K562 (cell line): Measurements from ENCODE around the gene RAB11FIP2. TPM values are rescaled to one million over a fixed set of nuclear protein-coding genes. Genes with fewer than 3 reads are reported as not detected.
A peak's percentile ranks its signal among the peaks of the same experiment; 100 is the strongest.

Experiments used
- ATF7 ChIP-seq: fragments of 450-650 bp; IDR thresholded peaks from 2 replicates; pipeline ENCODE4 v1.7.1; 2014; ENCODE audit warnings: mild to moderate bottlenecking, moderate library complexity
- CC2D1A ChIP-seq: fragments of 450-650 bp; IDR thresholded peaks from 2 replicates; pipeline ENCODE4 v1.6.1; 2017; ENCODE audit warnings: mild to moderate bottlenecking
- CHAMP1 ChIP-seq: fragments of 450-650 bp; IDR thresholded peaks from 2 replicates; pipeline ENCODE4 v1.6.1; 2016; ENCODE audit warnings: mild to moderate bottlenecking
- GABPA ChIP-seq: fragments of 200-800 bp; sonication (Bioruptor generic); conservative IDR thresholded peaks from 2 replicates; pipeline ENCODE4 v1.6.1; 2016; ENCODE audit warnings: low read depth, missing genetic modification characterization, missing compliant biosample characterization
- HOXB6 ChIP-seq: fragments of 250-450 bp; sonication (Bioruptor Pico); IDR thresholded peaks from 2 replicates; pipeline ENCODE4 v1.5.1; 2022; ENCODE audit warnings: mild to moderate bottlenecking, borderline replicate concordance
- KAT8 ChIP-seq: fragments of 450-650 bp; IDR thresholded peaks from 2 replicates; pipeline ENCODE4 v1.6.1; 2016; ENCODE audit warnings: low read depth, mild to moderate bottlenecking
- MAFG ChIP-seq: fragments of 450-650 bp; conservative IDR thresholded peaks from 2 replicates; pipeline ENCODE4 v1.6.1; 2016; ENCODE audit warnings: missing genetic modification characterization, missing compliant biosample characterization
- MAFK ChIP-seq: IDR thresholded peaks from 2 replicates; pipeline ENCODE4 v1.6.1; 2011; ENCODE audit warnings: low read length, improper control_type of control experiment
- NCOR1 ChIP-seq: fragments of 450-650 bp; IDR thresholded peaks from 2 replicates; pipeline ENCODE4 v1.6.1; 2016; ENCODE audit warnings: mild to moderate bottlenecking, moderate library complexity
- NFIC ChIP-seq: fragments of 450-650 bp; IDR thresholded peaks from 2 replicates; pipeline ENCODE4 v1.6.1; 2017; ENCODE audit warnings: mild to moderate bottlenecking, inconsistent platforms
- NR2F6 ChIP-seq: fragments of 450-650 bp; formaldehyde crosslinking; IDR thresholded peaks from 2 replicates; pipeline ENCODE4 v1.4.0; 2020; ENCODE audit warnings: mild to moderate bottlenecking
- RAD21 ChIP-seq, 2 experiments: fragments of 250-450 bp in 1 of 2; fragments of 450-650 bp in 1 of 2; sonication (Bioruptor Pico) in 1 of 2; formaldehyde crosslinking in 1 of 2; IDR thresholded peaks in 1 of 2; conservative IDR thresholded peaks in 1 of 2; 2 replicates each; pipeline versions ENCODE4 v1.4.0 to v1.8.0; 2020 to 2022; ENCODE audit warnings: mild to moderate bottlenecking in 2 of 2, moderate library complexity in 1 of 2
- RBM17 ChIP-seq: fragments of 200-400 bp; formaldehyde crosslinking; IDR thresholded peaks from 2 replicates; pipeline ENCODE4 v1.6.1; 2017; ENCODE audit warnings: low read depth, mild to moderate bottlenecking, low read length, borderline replicate concordance
- RFX7 ChIP-seq: fragments of 250-450 bp; sonication (Bioruptor Pico); IDR thresholded peaks from 2 replicates; pipeline ENCODE4 v1.5.1; 2021; ENCODE audit warnings: mild to moderate bottlenecking
- SLC30A9 ChIP-seq: fragments of 250-450 bp; sonication (Bioruptor Pico); IDR thresholded peaks from 2 replicates; pipeline ENCODE4 v1.8.0; 2022; ENCODE audit warnings: mild to moderate bottlenecking, moderate library complexity
- SMARCA4 ChIP-seq: fragments of 450-650 bp; IDR thresholded peaks from 2 replicates; pipeline ENCODE4 v1.6.1; 2016
- SOX6 ChIP-seq: fragments of 450-650 bp; IDR thresholded peaks from 2 replicates; pipeline ENCODE4 v1.6.1; 2014; ENCODE audit warnings: mild to moderate bottlenecking
- TCF15 ChIP-seq: fragments of 250-450 bp; sonication (Bioruptor Pico); IDR thresholded peaks from 2 replicates; pipeline ENCODE4 v1.8.0; 2022; ENCODE audit warnings: moderate library complexity, mild to moderate bottlenecking, inconsistent platforms
- ZBED1 ChIP-seq: IDR thresholded peaks from 2 replicates; pipeline ENCODE4 v1.6.1; 2014
- ZBTB17 ChIP-seq: fragments of 450-650 bp; formaldehyde crosslinking; IDR thresholded peaks from 2 replicates; pipeline ENCODE4 v1.4.0; 2020; ENCODE audit warnings: mild to moderate bottlenecking
- ZBTB33 ChIP-seq: sonication (generic); formaldehyde crosslinking; IDR thresholded peaks from 2 replicates; pipeline ENCODE4 v1.8.1; 2023; ENCODE audit warnings: mild to moderate bottlenecking, missing genetic modification reagents
- ZNF280A ChIP-seq: fragments of 450-650 bp; IDR thresholded peaks from 2 replicates; pipeline ENCODE4 v1.6.1; 2018; ENCODE audit warnings: mild to moderate bottlenecking, low read depth; ENCODE audit not compliant: partially characterized antibody
- ZNF639 ChIP-seq, 2 experiments: fragments of 200-800 bp in 1 of 2; sonication (Bioruptor generic) in 1 of 2; sonication (generic) in 1 of 2; formaldehyde crosslinking in 1 of 2; IDR thresholded peaks in 1 of 2; conservative IDR thresholded peaks in 1 of 2; 2 replicates each; pipeline versions ENCODE4 v1.5.0 to v1.6.1; 2016 to 2020; ENCODE audit warnings: missing compliant biosample characterization in 1 of 2, missing genetic modification characterization in 1 of 2, missing genetic modification reagents in 1 of 2
- polyA plus RNA-seq, 8 experiments: library from polyadenylated mRNA; depleted of rRNA in 4 of 8; stranded (reverse) in 5 of 8; unstranded in 3 of 8; fragments of >200 nt; fragmentation: Nextera tagmentation in 2 of 8; fragmentation: Illumina TruSeq in 1 of 8; extraction: Ambion mirVana in 2 of 8; extraction: Trizol in 1 of 8; gene quantifications; 2 replicates each; pipeline versions ENCODE4 v1.2.1 to v1.2.3, GENCODE V29; 2011 to 2014; ENCODE audit warnings: inconsistent platforms in 1 of 8, missing spikeins in 1 of 8
- total RNA-seq, 7 experiments: library from RNA; depleted of rRNA in 6 of 7; stranded (reverse); fragments of >200 nt in 6 of 7; fragmentation: Illumina TruSeq in 2 of 7; extraction: Trizol in 2 of 7; gene quantifications; 2 replicates each; pipeline versions ENCODE4 v1.2.1 to v1.2.3, GENCODE V29; 2011 to 2021; ENCODE audit warnings: low replicate concordance in 1 of 7

RAB11FIP2 gene
- total and polyA plus RNA-seq, 9 of the 15 experiments (the other 6 are each of a cell fraction or from before 2014, with no cell fraction given) = 3.0 to 10.6 (median 3.9) TPM

GRCh38 chr10:118002581-118002980, 44.2 kb downstream of the RAB11FIP2 start (continued):
- TF ChIP-seq NR2F6 (CRISPR knock-in tag) (no peak), ZNF280A (no peak), CHAMP1 (no peak), NCOR1 (no peak), SOX6 (peak; percentile 59), RAD21 (CRISPR knock-in tag; conservative IDR thresholded peaks at IDR 0.05 in 1 of 2, IDR thresholded peaks at IDR 0.05 in 1 of 2) (peak in 1 of 2 experiments; percentile 6; a peak in 1 of 4 replicates), RBM17 (no peak), KAT8 (no peak), ZNF639 (CRISPR knock-in tag; conservative IDR thresholded peaks at IDR 0.05 in 1 of 2, IDR thresholded peaks at IDR 0.05 in 1 of 2) (no peak), ZBED1 (no peak), NFIC (no peak), ZBTB33 (CRISPR knock-in tag) (no peak), GABPA (tag) (no peak), ATF7 (peak; percentile 82), RFX7 (CRISPR knock-in tag) (no peak), SMARCA4 (peak; percentile 16; the same call in 1 of the 2 replicates), TCF15 (CRISPR knock-in tag) (no peak), HOXB6 (no peak), ZBTB17 (no peak), MAFG (tag) (no peak), SLC30A9 (CRISPR knock-in tag) (no peak), CC2D1A (no peak), MAFK (no peak)
